ENCODE results near the gene ABHD12B.

Gene ABHD12B

GRCh38 chr14:50928002-50928635, 56.3 kb downstream of the ABHD12B start:
- Histone ChIP-seq H3K36me3 (ENCODE audit: insufficient read depth, low read length) (peaks cover 16% of the 10 kb centered on the region), H3K27me3 (ENCODE audit: control insufficient read depth in 1 of 2, insufficient read depth in 2 of 2, low read length in 2 of 2) (no peaks in the 10 kb centered on the region), H3K4me3 (ENCODE audit: low read depth in 1 of 2, low read length in 2 of 2) (no peak overlapping the region), H3K27ac (ENCODE audit: low read depth, low read length) (no peak overlapping the region), H3K9ac (ENCODE audit: low read length) (no peak overlapping the region), H3K9me3 (ENCODE audit: low read length) (no peaks in the 10 kb centered on the region), H3K4me1 (ENCODE audit: insufficient read depth, low read length) (no peaks in the 10 kb centered on the region)

- H3K4me3 ChIP-seq (ENCODE audit: low read depth in 1 of 2, low read length in 2 of 2), result no peak overlapping the region
- no peaks in the 10 kb centered on the region for H3K4me1 ChIP-seq (ENCODE audit: insufficient read depth, low read length)
- H3K9ac ChIP-seq (ENCODE audit: low read length), result no peak overlapping the region
- H3K9me3 ChIP-seq (ENCODE audit: low read length), result no peaks in the 10 kb centered on the region
- no peaks in the 10 kb centered on the region for H3K27me3 ChIP-seq (ENCODE audit: control insufficient read depth in 1 of 2, insufficient read depth in 2 of 2, low read length in 2 of 2)
- no peak overlapping the region for H3K27ac ChIP-seq (ENCODE audit: low read depth, low read length)
- peaks cover 16% of the 10 kb centered on the region for H3K36me3 ChIP-seq (ENCODE audit: insufficient read depth, low read length)
These were observed 57.7 kb downstream of the ABHD12B start for GRCh38 chr14:50929506-50929905.

- Histone ChIP-seq H3K4me3 (ENCODE audit: low read depth in 1 of 2, low read length in 2 of 2) (no peak overlapping the region), H3K27me3 (ENCODE audit: control insufficient read depth in 1 of 2, insufficient read depth in 2 of 2, low read length in 2 of 2) (no peaks in the 10 kb centered on the region), H3K4me1 (ENCODE audit: insufficient read depth, low read length) (no peaks in the 10 kb centered on the region), H3K9ac (ENCODE audit: low read length) (no peak overlapping the region), H3K36me3 (ENCODE audit: insufficient read depth, low read length) (peaks cover 13% of the 10 kb centered on the region), H3K9me3 (ENCODE audit: low read length) (no peaks in the 10 kb centered on the region), H3K27ac (ENCODE audit: low read depth, low read length) (no peak overlapping the region)
These were observed 59.7 kb downstream of the ABHD12B start for GRCh38 chr14:50931559-50931958.

- Histone ChIP-seq H3K4me1 (ENCODE audit: insufficient read depth, low read length) (no peaks in the 10 kb centered on the region), H3K27me3 (ENCODE audit: control insufficient read depth in 1 of 2, insufficient read depth in 2 of 2, low read length in 2 of 2) (no peaks in the 10 kb centered on the region), H3K36me3 (ENCODE audit: insufficient read depth, low read length) (peaks cover 13% of the 10 kb centered on the region), H3K27ac (ENCODE audit: low read depth, low read length) (no peak overlapping the region), H3K4me3 (ENCODE audit: low read depth in 1 of 2, low read length in 2 of 2) (no peak overlapping the region), H3K9ac (ENCODE audit: low read length) (no peak overlapping the region), H3K9me3 (ENCODE audit: low read length) (no peaks in the 10 kb centered on the region)
These were observed 60.3 kb downstream of the ABHD12B start for GRCh38 chr14:50932156-50932555.

- H3K4me1 ChIP-seq (ENCODE audit: insufficient read depth, low read length), result no peaks in the 10 kb centered on the region
- no peak overlapping the region for H3K4me3 ChIP-seq (ENCODE audit: low read depth in 1 of 2, low read length in 2 of 2)
- H3K36me3 ChIP-seq (ENCODE audit: insufficient read depth, low read length), result peaks cover 13% of the 10 kb centered on the region
- no peaks in the 10 kb centered on the region for H3K27me3 ChIP-seq (ENCODE audit: control insufficient read depth in 1 of 2, insufficient read depth in 2 of 2, low read length in 2 of 2)
- no peaks in the 10 kb centered on the region for H3K9me3 ChIP-seq (ENCODE audit: low read length)
- H3K9ac ChIP-seq (ENCODE audit: low read length), result no peak overlapping the region
- no peak overlapping the region for H3K27ac ChIP-seq (ENCODE audit: low read depth, low read length)
These were observed 61.0 kb downstream of the ABHD12B start for GRCh38 chr14:50932592-50933495.

GRCh38 chr14:50935126-50936015, 63.5 kb downstream of the ABHD12B start:
- Histone ChIP-seq H3K9me3 (ENCODE audit: low read length) (no peaks in the 10 kb centered on the region), H3K4me1 (ENCODE audit: insufficient read depth, low read length) (no peaks in the 10 kb centered on the region), H3K27me3 (ENCODE audit: control insufficient read depth in 1 of 2, insufficient read depth in 2 of 2, low read length in 2 of 2) (no peaks in the 10 kb centered on the region), H3K36me3 (ENCODE audit: insufficient read depth, low read length) (peaks cover 13% of the 10 kb centered on the region), H3K4me3 (ENCODE audit: low read depth in 1 of 2, low read length in 2 of 2) (no peak overlapping the region), H3K9ac (ENCODE audit: low read length) (no peak overlapping the region), H3K27ac (ENCODE audit: low read depth, low read length) (no peak overlapping the region)

GRCh38 chr14:50936016-50936340, 64.1 kb downstream of the ABHD12B start:
- H3K9ac ChIP-seq (ENCODE audit: low read length), result no peak overlapping the region

GRCh38 chr14:50936882-50937281, 65.0 kb downstream of the ABHD12B start:
- no peak overlapping the region for H3K4me3 ChIP-seq (ENCODE audit: low read depth in 1 of 2, low read length in 2 of 2)
- H3K27ac ChIP-seq (ENCODE audit: low read depth, low read length), result no peak overlapping the region
- H3K9me3 ChIP-seq (ENCODE audit: low read length), result no peaks in the 10 kb centered on the region
- peaks cover 3% of the 10 kb centered on the region for H3K36me3 ChIP-seq (ENCODE audit: insufficient read depth, low read length)
- no peak overlapping the region for H3K9ac ChIP-seq (ENCODE audit: low read length)
- no peaks in the 10 kb centered on the region for H3K27me3 ChIP-seq (ENCODE audit: control insufficient read depth in 1 of 2, insufficient read depth in 2 of 2, low read length in 2 of 2)
- H3K4me1 ChIP-seq (ENCODE audit: insufficient read depth, low read length), result no peaks in the 10 kb centered on the region

More at GRCh38 chr14:50936016-50936340, 64.1 kb downstream of the ABHD12B start:
- peaks cover 9% of the 10 kb centered on the region for H3K36me3 ChIP-seq (ENCODE audit: insufficient read depth, low read length)
- no peak overlapping the region for H3K27ac ChIP-seq (ENCODE audit: low read depth, low read length)
- H3K4me3 ChIP-seq (ENCODE audit: low read depth in 1 of 2, low read length in 2 of 2), result no peak overlapping the region
- H3K9me3 ChIP-seq (ENCODE audit: low read length), result no peaks in the 10 kb centered on the region
- no peaks in the 10 kb centered on the region for H3K4me1 ChIP-seq (ENCODE audit: insufficient read depth, low read length)
- no peaks in the 10 kb centered on the region for H3K27me3 ChIP-seq (ENCODE audit: control insufficient read depth in 1 of 2, insufficient read depth in 2 of 2, low read length in 2 of 2)

GRCh38 chr14:50937325-50937724, 65.5 kb downstream of the ABHD12B start:
- H3K9me3 ChIP-seq (ENCODE audit: low read length), result no peaks in the 10 kb centered on the region
- H3K27me3 ChIP-seq (ENCODE audit: control insufficient read depth in 1 of 2, insufficient read depth in 2 of 2, low read length in 2 of 2), result no peaks in the 10 kb centered on the region
- no peak overlapping the region for H3K27ac ChIP-seq (ENCODE audit: low read depth, low read length)
- no peak overlapping the region for H3K9ac ChIP-seq (ENCODE audit: low read length)
- no peaks in the 10 kb centered on the region for H3K4me1 ChIP-seq (ENCODE audit: insufficient read depth, low read length)
- H3K36me3 ChIP-seq (ENCODE audit: insufficient read depth, low read length), result peaks cover 3% of the 10 kb centered on the region
- no peak overlapping the region for H3K4me3 ChIP-seq (ENCODE audit: low read depth in 1 of 2, low read length in 2 of 2)

GRCh38 chr14:50937800-50938199, 65.9 kb downstream of the ABHD12B start:
- no peak overlapping the region for H3K9ac ChIP-seq (ENCODE audit: low read length)
- H3K9me3 ChIP-seq (ENCODE audit: low read length), result no peaks in the 10 kb centered on the region
- no peaks in the 10 kb centered on the region for H3K27me3 ChIP-seq (ENCODE audit: control insufficient read depth in 1 of 2, insufficient read depth in 2 of 2, low read length in 2 of 2)
- H3K36me3 ChIP-seq (ENCODE audit: insufficient read depth, low read length), result peaks cover 3% of the 10 kb centered on the region
- no peak overlapping the region for H3K4me3 ChIP-seq (ENCODE audit: low read depth in 1 of 2, low read length in 2 of 2)
- H3K27ac ChIP-seq (ENCODE audit: low read depth, low read length), result no peak overlapping the region
- H3K4me1 ChIP-seq (ENCODE audit: insufficient read depth, low read length), result no peaks in the 10 kb centered on the region

- Histone ChIP-seq H3K4me1 (ENCODE audit: insufficient read depth, low read length) (no peaks in the 10 kb centered on the region), H3K36me3 (ENCODE audit: insufficient read depth, low read length) (no peaks in the 10 kb centered on the region), H3K9ac (ENCODE audit: low read length) (no peak overlapping the region), H3K4me3 (ENCODE audit: low read depth in 1 of 2, low read length in 2 of 2) (no peak overlapping the region), H3K9me3 (ENCODE audit: low read length) (no peaks in the 10 kb centered on the region), H3K27ac (ENCODE audit: low read depth, low read length) (no peak overlapping the region), H3K27me3 (ENCODE audit: control insufficient read depth in 1 of 2, insufficient read depth in 2 of 2, low read length in 2 of 2) (no peaks in the 10 kb centered on the region)
These were observed 69.3 kb downstream of the ABHD12B start for GRCh38 chr14:50941151-50941550.

All from muscle layer of colon (tissue), 2 donors.